DOHH2 (cell line): ENCODE measurements around the gene COL19A1.

Experiments used
- H3F3A ChIP-seq: fragments of 200-600 bp; sonication (generic), shearing (Covaris generic); 2 replicates; pipeline ENCODE4 v1.6.0; 2016; ENCODE audit warnings: antibody characterized with exemption, mild to moderate bottlenecking; ENCODE audit not compliant: control insufficient read depth, insufficient read depth
- H3K27ac ChIP-seq: fragments of 200-600 bp; sonication (generic); 2 replicates; pipeline ENCODE4 v1.5.1; 2014; ENCODE audit warnings: low read depth, mild to moderate bottlenecking, low read length, moderate library complexity
- H3K27me3 ChIP-seq: fragments of 200-600 bp; sonication (generic); 2 replicates; pipeline ENCODE4 v1.6.1; 2014; ENCODE audit warnings: mild to moderate bottlenecking, low read length, mixed read lengths; ENCODE audit not compliant: control insufficient read depth
- H3K36me3 ChIP-seq: fragments of 200-600 bp; sonication (generic); 2 replicates; pipeline ENCODE4 v1.6.1; 2014; ENCODE audit warnings: mild to moderate bottlenecking, low read length, moderate library complexity, mixed read lengths; ENCODE audit not compliant: control insufficient read depth
- H3K4me1 ChIP-seq: fragments of 200-600 bp; sonication (generic); 2 replicates; pipeline ENCODE4 v1.6.1; 2014; ENCODE audit warnings: mild to moderate bottlenecking, low read length, mixed read lengths; ENCODE audit not compliant: control insufficient read depth
- H3K4me2 ChIP-seq: fragments of 200-600 bp; sonication (generic); 2 replicates; pipeline ENCODE4 v1.6.0; 2014; ENCODE audit warnings: mild to moderate bottlenecking, low read length, moderate library complexity
- H3K4me3 ChIP-seq: fragments of 200-600 bp; sonication (generic); 2 replicates; pipeline ENCODE4 v1.5.1; 2014; ENCODE audit warnings: mild to moderate bottlenecking, low read length, mixed read lengths
- H3K79me2 ChIP-seq: fragments of 200-600 bp; sonication (generic); 2 replicates; pipeline ENCODE4 v1.6.1; 2014; ENCODE audit warnings: mild to moderate bottlenecking, low read length, mixed read lengths; ENCODE audit not compliant: control insufficient read depth
- H3K9me2 ChIP-seq: fragments of 200-600 bp; sonication (generic); replicated peaks from 2 replicates; pipeline ENCODE4 v1.6.1; 2014; ENCODE audit warnings: mild to moderate bottlenecking, low read length, mixed read lengths; ENCODE audit not compliant: control insufficient read depth
- H3K9me3 ChIP-seq: fragments of 200-600 bp; sonication (generic); 2 replicates; pipeline ENCODE4 v1.6.1; 2014; ENCODE audit warnings: antibody characterized with exemption, low read length, mixed read lengths; ENCODE audit not compliant: control insufficient read depth, insufficient read depth
- H4K20me1 ChIP-seq: fragments of 200-600 bp; sonication (generic); 2 replicates; pipeline ENCODE4 v1.6.0; 2014; ENCODE audit warnings: low read depth, mild to moderate bottlenecking, antibody characterized with exemption, low read length, moderate library complexity; ENCODE audit not compliant: control insufficient read depth, insufficient read depth
- EZH2phosphoT487 ChIP-seq: fragments of 200-600 bp; sonication (generic); IDR thresholded peaks from 2 replicates; pipeline ENCODE4 v1.6.1; 2017; ENCODE audit warnings: borderline replicate concordance, mild to moderate bottlenecking, antibody characterized with exemption, low read length, moderate library complexity, mixed read lengths
- TF ChIP-seq, protein P1 (sequence below): fragments of 200-600 bp; sonication (generic); IDR thresholded peaks from one replicate; pipeline ENCODE4 v1.5.1; 2014; ENCODE audit warnings: antibody characterized with exemption, mild to moderate bottlenecking, low read depth, low read length; ENCODE audit not compliant: poor library complexity, severe bottlenecking

Gene COL19A1

DNA sequence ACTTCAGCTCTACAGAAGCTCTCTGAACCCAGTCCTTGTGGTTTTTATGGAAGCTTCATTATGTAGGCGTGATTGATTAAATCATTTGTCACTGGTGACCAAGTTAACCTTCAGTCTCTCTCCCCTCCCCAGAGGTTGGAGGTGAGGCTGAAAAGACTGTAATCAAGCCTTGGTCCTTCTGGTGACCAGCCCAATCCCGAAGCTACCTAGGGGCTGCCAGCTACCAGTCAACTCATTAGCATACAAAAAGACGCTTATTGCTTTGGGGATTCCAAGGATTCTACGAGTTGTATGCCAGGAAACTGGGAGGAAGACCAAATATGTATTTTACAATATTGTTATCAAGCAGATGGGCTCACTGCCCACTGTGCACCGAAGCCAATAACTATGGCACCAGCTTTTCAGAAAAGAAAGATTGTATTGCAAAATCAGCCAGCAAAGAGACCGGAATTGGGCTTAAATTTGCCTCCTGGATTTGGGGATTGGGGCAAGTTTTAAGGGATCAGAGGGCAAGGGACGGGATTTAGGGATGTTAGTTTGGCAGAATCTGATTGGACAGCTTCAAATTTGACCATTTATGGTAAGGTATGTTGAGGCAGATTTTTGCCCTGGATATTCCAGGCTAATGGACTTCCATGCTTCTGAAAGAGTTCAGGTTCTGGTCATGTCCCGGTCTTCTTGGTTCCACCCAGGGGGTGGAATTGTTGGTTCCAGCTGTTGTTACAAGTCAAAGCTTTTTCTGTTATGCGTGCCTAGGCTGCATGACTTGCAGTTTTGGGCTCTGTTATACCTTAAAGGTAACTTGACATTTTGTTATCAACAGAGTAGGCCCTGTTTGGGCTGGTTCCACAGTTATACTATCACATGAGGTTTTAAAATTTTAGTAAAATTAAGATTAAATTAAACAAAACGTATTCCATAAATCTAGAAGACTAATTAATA lies 269.1 kb downstream of the COL19A1 start:
- Histone ChIP-seq H3K36me3 (no peaks in the 10 kb centered on the region), H3K9me3 (no peaks in the 10 kb centered on the region), H3F3A (no peaks in the 10 kb centered on the region), H3K4me2 (no peak overlapping the region), H4K20me1 (no peaks in the 10 kb centered on the region), H3K27me3 (peaks cover 11% of the 10 kb centered on the region; the same call in 1 of the 2 replicates), H3K27ac (no peak overlapping the region), H3K4me3 (no peak overlapping the region), H3K79me2 (no peaks in the 10 kb centered on the region), H3K9me2 (no peaks in the 10 kb centered on the region), H3K4me1 (no peaks in the 10 kb centered on the region)
- TF ChIP-seq, protein P1, sequence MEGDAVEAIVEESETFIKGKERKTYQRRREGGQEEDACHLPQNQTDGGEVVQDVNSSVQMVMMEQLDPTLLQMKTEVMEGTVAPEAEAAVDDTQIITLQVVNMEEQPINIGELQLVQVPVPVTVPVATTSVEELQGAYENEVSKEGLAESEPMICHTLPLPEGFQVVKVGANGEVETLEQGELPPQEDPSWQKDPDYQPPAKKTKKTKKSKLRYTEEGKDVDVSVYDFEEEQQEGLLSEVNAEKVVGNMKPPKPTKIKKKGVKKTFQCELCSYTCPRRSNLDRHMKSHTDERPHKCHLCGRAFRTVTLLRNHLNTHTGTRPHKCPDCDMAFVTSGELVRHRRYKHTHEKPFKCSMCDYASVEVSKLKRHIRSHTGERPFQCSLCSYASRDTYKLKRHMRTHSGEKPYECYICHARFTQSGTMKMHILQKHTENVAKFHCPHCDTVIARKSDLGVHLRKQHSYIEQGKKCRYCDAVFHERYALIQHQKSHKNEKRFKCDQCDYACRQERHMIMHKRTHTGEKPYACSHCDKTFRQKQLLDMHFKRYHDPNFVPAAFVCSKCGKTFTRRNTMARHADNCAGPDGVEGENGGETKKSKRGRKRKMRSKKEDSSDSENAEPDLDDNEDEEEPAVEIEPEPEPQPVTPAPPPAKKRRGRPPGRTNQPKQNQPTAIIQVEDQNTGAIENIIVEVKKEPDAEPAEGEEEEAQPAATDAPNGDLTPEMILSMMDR = no peak
- no peak for TF ChIP-seq EZH2phosphoT487

DNA sequence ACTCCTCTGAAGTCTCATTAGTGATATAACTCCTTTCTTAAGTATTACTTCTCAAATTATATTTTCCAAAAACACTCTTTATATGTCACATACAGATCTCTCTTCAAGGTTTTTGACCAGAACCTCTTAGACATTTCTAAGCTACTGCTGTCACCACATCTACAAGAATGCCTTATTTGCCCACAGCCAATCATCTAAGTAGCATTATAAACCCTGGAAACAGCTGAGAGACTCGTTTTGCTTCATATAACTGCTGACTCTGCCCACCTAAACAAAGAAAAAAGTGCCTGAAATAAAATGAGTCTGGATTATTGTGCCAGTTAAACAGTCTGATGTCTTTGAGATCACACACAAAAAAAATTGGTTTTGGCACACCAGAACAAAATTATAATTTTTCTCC lies 270.6 kb downstream of the COL19A1 start:
- no peak overlapping the region for H3K27ac ChIP-seq
- no peak overlapping the region for H3K4me3 ChIP-seq
- H4K20me1 ChIP-seq = no peaks in the 10 kb centered on the region
- H3K4me2 ChIP-seq = no peak overlapping the region
- no peaks in the 10 kb centered on the region for H3K9me3 ChIP-seq
- no peaks in the 10 kb centered on the region for H3K79me2 ChIP-seq
- no peak for TF ChIP-seq EZH2phosphoT487
- TF ChIP-seq, protein P1 = no peak
- H3K9me2 ChIP-seq = no peaks in the 10 kb centered on the region
- no peaks in the 10 kb centered on the region for H3K4me1 ChIP-seq
- H3K27me3 ChIP-seq = peaks cover 11% of the 10 kb centered on the region; the same call in 1 of the 2 replicates
- no peaks in the 10 kb centered on the region for H3F3A ChIP-seq
- no peaks in the 10 kb centered on the region for H3K36me3 ChIP-seq

DNA sequence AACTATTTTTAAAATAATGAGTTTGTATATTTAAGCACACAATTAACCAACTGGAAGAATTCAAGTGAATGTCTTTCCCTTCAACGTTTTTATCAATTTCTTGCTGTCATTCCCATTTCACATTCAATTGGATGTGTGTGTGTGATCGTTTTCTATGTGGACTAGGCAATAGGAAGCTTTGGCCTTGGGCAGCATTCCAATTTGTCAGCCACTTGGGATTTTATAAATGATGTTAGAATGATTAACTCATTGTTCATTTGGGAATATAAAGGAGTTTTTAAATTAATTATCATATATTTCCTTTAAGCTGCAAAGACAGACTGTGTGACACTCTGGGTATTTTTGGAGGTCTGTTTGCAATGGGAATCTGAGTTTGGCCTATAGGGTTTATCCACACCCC lies 274.1 kb downstream of the COL19A1 start:
- H3K27me3 ChIP-seq = peaks cover 11% of the 10 kb centered on the region; the same call in 1 of the 2 replicates
- TF ChIP-seq, protein P1 = no peak
- no peak for TF ChIP-seq EZH2phosphoT487
- no peak overlapping the region for H3K4me3 ChIP-seq
- no peaks in the 10 kb centered on the region for H3K36me3 ChIP-seq
- no peak overlapping the region for H3K4me2 ChIP-seq
- H3K79me2 ChIP-seq = no peaks in the 10 kb centered on the region
- no peaks in the 10 kb centered on the region for H4K20me1 ChIP-seq
- H3K9me2 ChIP-seq = no peaks in the 10 kb centered on the region
- H3F3A ChIP-seq = no peaks in the 10 kb centered on the region
- H3K4me1 ChIP-seq = no peaks in the 10 kb centered on the region
- H3K27ac ChIP-seq = no peak overlapping the region
- no peaks in the 10 kb centered on the region for H3K9me3 ChIP-seq
